ENCODE measurements around the gene TM2D3.

Gene TM2D3

GRCh38 chr15:101609742-101610610 is 42.2 kb downstream of the TM2D3 start:
- DNase-seq (ENCODE audit: insufficient read length, low spot score) (no peak), FAIRE-seq (no peak)

GRCh38 chr15:101608201-101608600 is 44.0 kb downstream of the TM2D3 start:
- no peak for FAIRE-seq

GRCh38 chr15:101607108-101607507 is 45.1 kb downstream of the TM2D3 start:
- FAIRE-seq (no peak), DNase-seq (ENCODE audit: insufficient read length, low spot score) (no peak)

More at GRCh38 chr15:101608201-101608600, 44.0 kb downstream of the TM2D3 start:
- DNase-seq (ENCODE audit: insufficient read length, low spot score): no peak

- no peak for FAIRE-seq
- no peak for DNase-seq (ENCODE audit: insufficient read length, low spot score)
These were observed 47.9 kb downstream of the TM2D3 start for GRCh38 chr15:101604124-101604874.

- FAIRE-seq (no peak), DNase-seq (ENCODE audit: insufficient read length, low spot score) (no peak)
These were observed 49.4 kb downstream of the TM2D3 start for GRCh38 chr15:101602801-101603200.

- DNase-seq (ENCODE audit: insufficient read length, low spot score) (no peak), FAIRE-seq (no peak)
These were observed 52.1 kb downstream of the TM2D3 start for GRCh38 chr15:101600035-101600434.

GRCh38 chr15:101599091-101599490 is 53.1 kb downstream of the TM2D3 start:
- no peak for FAIRE-seq
- DNase-seq (ENCODE audit: insufficient read length, low spot score): no peak

- no peak for FAIRE-seq
These were observed 54.7 kb downstream of the TM2D3 start for GRCh38 chr15:101597360-101597928.

GRCh38 chr15:101596633-101597032 is 55.5 kb downstream of the TM2D3 start:
- FAIRE-seq (no peak), DNase-seq (ENCODE audit: insufficient read length, low spot score) (no peak)

More at GRCh38 chr15:101597360-101597928, 54.7 kb downstream of the TM2D3 start:
- DNase-seq (ENCODE audit: insufficient read length, low spot score): no peak

All from GM19239 (cell line).